NB4 (cell line): Measurements from ENCODE around the gene ITGAE.
A peak's percentile ranks its signal among the peaks of the same experiment; 100 is the strongest.

Experiments
- DNase-seq: peaks from one replicate; pipeline ENCODE4 v3.0.0; 2010; ENCODE audit warnings: low read depth
- H3K4me3 ChIP-seq: one replicate; pipeline ENCODE4 v1.5.1; 2011; ENCODE audit warnings: mild to moderate bottlenecking, low read depth, low read length, moderate library complexity
- MYC ChIP-seq: IDR thresholded peaks from 2 replicates; pipeline ENCODE4 v1.6.1; 2011; ENCODE audit warnings: low read depth, low read length
- POLR2A ChIP-seq: IDR thresholded peaks from 2 replicates; pipeline ENCODE4 v1.6.1; 2011; ENCODE audit warnings: mild to moderate bottlenecking; ENCODE audit not compliant: insufficient read length; ENCODE audit errors: extremely low read depth
- TF ChIP-seq, protein P1 (sequence below): IDR thresholded peaks from 2 replicates; pipeline ENCODE4 v1.6.1; 2011; ENCODE audit warnings: low read depth, low read length
- TF ChIP-seq, protein P2 (sequence below): IDR thresholded peaks from one replicate; pipeline ENCODE4 v1.5.1; 2012; ENCODE audit warnings: low read depth, low read length

ITGAE gene

DNA sequence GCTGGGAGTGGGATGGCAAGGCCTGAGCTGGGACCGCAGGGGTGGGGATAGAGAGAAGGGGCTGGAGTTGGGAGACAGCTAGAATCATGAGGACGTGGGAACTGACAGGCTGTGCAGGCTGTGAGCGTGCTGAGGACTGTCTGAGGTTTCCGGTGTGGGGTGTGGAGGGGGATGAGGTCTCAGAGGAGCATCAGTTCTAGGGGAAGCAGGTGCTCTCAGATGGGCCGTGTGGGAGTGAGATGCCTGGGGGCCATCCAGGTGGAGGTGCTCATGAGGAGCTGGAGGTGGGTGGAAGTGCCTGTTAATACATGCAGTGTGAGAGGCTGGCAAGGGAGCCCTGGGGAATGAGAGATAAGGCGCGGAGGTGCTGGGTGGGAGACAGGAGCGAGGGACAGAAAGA, 50.1 kb downstream of the ITGAE start:
- H3K4me3 ChIP-seq = no peak overlapping the region
- DNase-seq = peak; percentile 28
- TF ChIP-seq, protein P1, sequence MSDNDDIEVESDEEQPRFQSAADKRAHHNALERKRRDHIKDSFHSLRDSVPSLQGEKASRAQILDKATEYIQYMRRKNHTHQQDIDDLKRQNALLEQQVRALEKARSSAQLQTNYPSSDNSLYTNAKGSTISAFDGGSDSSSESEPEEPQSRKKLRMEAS = no peak
- TF ChIP-seq POLR2A (no peak), MYC (no peak)
- TF ChIP-seq, protein P2, sequence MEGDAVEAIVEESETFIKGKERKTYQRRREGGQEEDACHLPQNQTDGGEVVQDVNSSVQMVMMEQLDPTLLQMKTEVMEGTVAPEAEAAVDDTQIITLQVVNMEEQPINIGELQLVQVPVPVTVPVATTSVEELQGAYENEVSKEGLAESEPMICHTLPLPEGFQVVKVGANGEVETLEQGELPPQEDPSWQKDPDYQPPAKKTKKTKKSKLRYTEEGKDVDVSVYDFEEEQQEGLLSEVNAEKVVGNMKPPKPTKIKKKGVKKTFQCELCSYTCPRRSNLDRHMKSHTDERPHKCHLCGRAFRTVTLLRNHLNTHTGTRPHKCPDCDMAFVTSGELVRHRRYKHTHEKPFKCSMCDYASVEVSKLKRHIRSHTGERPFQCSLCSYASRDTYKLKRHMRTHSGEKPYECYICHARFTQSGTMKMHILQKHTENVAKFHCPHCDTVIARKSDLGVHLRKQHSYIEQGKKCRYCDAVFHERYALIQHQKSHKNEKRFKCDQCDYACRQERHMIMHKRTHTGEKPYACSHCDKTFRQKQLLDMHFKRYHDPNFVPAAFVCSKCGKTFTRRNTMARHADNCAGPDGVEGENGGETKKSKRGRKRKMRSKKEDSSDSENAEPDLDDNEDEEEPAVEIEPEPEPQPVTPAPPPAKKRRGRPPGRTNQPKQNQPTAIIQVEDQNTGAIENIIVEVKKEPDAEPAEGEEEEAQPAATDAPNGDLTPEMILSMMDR = no peak

DNA sequence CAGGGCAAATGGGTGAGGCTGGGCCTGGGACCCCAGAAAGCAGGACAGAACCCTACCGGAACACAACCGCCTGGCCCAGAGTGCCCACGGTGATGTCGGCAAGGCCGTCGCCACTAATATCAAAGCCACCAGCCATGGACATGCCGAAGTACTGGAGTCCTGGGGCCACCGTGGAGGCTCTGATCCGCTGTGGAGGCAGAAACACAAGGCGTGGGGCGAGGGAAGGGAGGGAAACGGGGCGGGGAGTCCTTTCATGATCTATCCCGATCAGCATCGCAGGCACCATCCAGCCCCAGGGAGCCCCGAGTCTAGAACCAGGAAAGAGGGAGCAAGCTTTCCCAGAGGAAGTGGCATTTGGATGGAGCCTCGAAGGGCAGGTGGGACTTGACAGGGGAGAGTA, 50.7 kb downstream of the ITGAE start:
- H3K4me3 ChIP-seq = no peak overlapping the region
- TF ChIP-seq POLR2A = no peak
- TF ChIP-seq, protein P1 = no peak
- no peak for TF ChIP-seq MYC
- TF ChIP-seq, protein P2 = no peak
- DNase-seq = no peak

DNA sequence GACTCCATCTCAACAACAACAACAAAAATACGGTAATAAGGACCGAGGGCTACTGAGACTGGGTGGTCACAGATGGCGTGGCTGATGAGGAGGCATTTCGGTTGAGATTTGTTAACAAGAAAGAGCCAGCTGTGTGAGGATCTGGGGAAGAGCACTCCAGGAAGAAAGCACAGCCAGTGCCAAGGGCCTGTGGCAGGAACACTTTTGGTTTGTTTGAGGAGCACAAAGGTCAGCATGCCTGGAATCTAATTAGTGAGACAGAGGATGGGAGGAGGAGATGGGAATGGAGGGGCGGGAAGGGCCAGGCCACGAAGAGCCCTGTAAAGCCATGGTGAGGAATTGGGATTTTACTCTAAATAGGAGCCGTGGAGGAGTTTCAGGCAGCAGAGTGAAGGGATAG, 52.4 kb downstream of the ITGAE start:
- TF ChIP-seq, protein P2 = no peak
- TF ChIP-seq MYC = no peak
- no peak for TF ChIP-seq POLR2A
- TF ChIP-seq, protein P1 = no peak
- H3K4me3 ChIP-seq = no peak overlapping the region
- DNase-seq = no peak

DNA sequence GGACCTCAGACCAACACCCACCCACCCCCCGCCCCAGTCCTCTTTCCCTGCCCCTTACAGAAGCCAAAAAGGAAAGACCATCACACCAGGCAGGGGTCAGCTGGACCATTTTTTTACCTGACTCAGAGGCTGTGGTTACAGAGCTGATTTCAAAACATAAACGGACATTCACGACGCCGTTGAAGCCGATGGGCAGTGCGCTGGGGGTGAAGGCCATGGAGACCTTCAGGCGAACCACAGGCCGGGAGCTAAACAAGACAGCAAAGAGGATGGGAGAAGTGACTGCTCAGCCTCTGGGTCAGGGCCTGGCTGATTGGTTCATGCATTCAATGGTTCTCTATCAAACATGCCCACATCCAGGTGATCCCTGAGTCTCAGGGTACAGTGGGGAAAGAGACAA, 53.2 kb downstream of the ITGAE start:
- TF ChIP-seq, protein P2 = no peak
- TF ChIP-seq MYC (no peak), POLR2A (no peak)
- TF ChIP-seq, protein P1 = no peak
- DNase-seq = peak; percentile 49
- no peak overlapping the region for H3K4me3 ChIP-seq

DNA sequence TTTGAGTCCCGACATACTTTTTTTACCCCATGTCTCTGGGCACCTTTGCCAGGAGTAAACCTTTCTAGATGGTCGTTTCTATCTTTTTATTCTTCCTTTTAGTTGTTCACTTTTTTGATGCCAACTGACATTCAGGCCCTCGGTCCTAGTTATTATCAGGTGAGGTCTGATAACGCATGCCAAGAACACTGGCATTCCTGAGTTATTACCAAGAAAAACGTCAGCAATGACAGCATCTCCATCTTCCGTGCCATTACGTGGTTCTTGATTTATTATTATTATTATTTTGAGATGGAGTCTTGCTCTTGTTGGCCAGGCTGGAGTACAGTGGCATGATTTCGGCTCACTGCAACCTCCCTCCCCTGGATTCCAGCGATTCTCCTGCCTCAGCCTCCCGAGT, 55.9 kb downstream of the ITGAE start:
- H3K4me3 ChIP-seq = no peak overlapping the region
- no peak for DNase-seq
- TF ChIP-seq, protein P1 = no peak

DNA sequence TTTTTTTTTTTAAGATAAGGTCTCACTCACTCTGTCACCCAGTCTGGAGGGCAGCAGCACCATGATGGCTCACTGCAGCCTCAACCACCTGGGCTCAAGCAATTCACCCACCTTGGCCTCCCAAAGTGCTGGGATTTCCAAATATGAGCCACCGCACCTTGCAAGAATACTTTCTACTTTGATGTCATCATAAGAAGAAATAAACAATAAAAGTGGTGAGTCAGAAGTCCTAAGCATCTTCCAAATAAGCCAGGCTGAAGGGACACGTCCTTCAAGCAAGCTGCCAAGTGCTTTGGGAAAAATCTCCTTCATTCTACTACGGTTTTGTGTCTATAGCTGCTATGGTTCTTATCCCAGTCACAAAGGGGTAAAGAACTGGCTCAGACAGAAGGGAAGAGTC, 57.0 kb downstream of the ITGAE start:
- no peak overlapping the region for H3K4me3 ChIP-seq
- TF ChIP-seq, protein P2 = no peak
- TF ChIP-seq, protein P1 = no peak
- no peak for DNase-seq
